GM23248 (cell line): ENCODE measurements around the gene LCLAT1.

Experiments
- EZH2 ChIP-seq: fragments of 200-600 bp; sonication (generic); IDR thresholded peaks from 2 replicates; pipeline ENCODE4 v1.6.1; 2018; ENCODE audit warnings: antibody characterized with exemption, mild to moderate bottlenecking; ENCODE audit not compliant: insufficient read depth, poor library complexity, severe bottlenecking
- EZH2phosphoT487 ChIP-seq: fragments of 200-600 bp; sonication (generic); IDR thresholded peaks from 2 replicates; pipeline ENCODE4 v1.6.1; 2018; ENCODE audit warnings: antibody characterized with exemption, moderate library complexity, mild to moderate bottlenecking, low read depth; ENCODE audit not compliant: insufficient read depth

GRCh38 chr2:30456579-30456978, 9.5 kb downstream of the LCLAT1 start:
- no peak for TF ChIP-seq EZH2
- TF ChIP-seq EZH2phosphoT487, result no peak
